Thymus (tissue), 11 donors: ENCODE data around the gene TIMP2. TPM values are rescaled to one million over a fixed set of nuclear protein-coding genes. Genes with fewer than 3 reads are reported as not detected.

ENCODE experiments used
- DNase-seq, 9 donors: peaks; one replicate each; pipeline ENCODE4 v3.0.0-alpha.2; 2013; ENCODE audit warnings: low spot score in 9 of 9, low read depth in 6 of 9, missing footprints in 1 of 9
- H3K27ac ChIP-seq, 2 donors: one replicate each; pipeline ENCODE4 v1.5.1; 2013; ENCODE audit warnings: control low read depth in 1 of 2, low read depth in 1 of 2, low read length in 1 of 2, mild to moderate bottlenecking in 1 of 2, moderate library complexity in 1 of 2
- H3K27me3 ChIP-seq, 2 donors: one replicate each; pipeline ENCODE4 v1.5.1; 2013; ENCODE audit warnings: low read length in 1 of 2; ENCODE audit not compliant: control insufficient read depth in 2 of 2, insufficient read depth in 1 of 2
- H3K36me3 ChIP-seq, 2 donors: one replicate each; pipeline ENCODE4 v1.5.1; 2013; ENCODE audit warnings: low read length in 1 of 2, mild to moderate bottlenecking in 1 of 2, moderate library complexity in 1 of 2; ENCODE audit not compliant: control insufficient read depth in 2 of 2, insufficient read depth in 2 of 2
- H3K4me1 ChIP-seq, 2 donors: one replicate each; pipeline ENCODE4 v1.5.1; 2013; ENCODE audit warnings: low read length in 2 of 2; ENCODE audit not compliant: control insufficient read depth in 2 of 2, insufficient read depth in 2 of 2
- H3K4me3 ChIP-seq, 2 donors: one replicate each; pipeline ENCODE4 v1.5.1; 2013; ENCODE audit warnings: low read length in 2 of 2, control low read depth in 1 of 2, mild to moderate bottlenecking in 1 of 2
- H3K9me3 ChIP-seq, 2 donors: one replicate each; pipeline ENCODE4 v1.5.1; 2013; ENCODE audit warnings: low read length in 1 of 2, mild to moderate bottlenecking in 1 of 2; ENCODE audit not compliant: control insufficient read depth in 2 of 2, insufficient read depth in 1 of 2
- WGBS: extraction: QIAGEN DNeasy Blood & Tissue Kit; methylation state at CpG from one replicate; pipeline ENCODE4 v1.1.7; 2013; 5-methylcytosine and 5-hydroxymethylcytosine counted together
- polyA plus RNA-seq: library from polyadenylated mRNA; stranded (reverse); fragments of 200-250 nt; gene quantifications from one replicate; pipeline ENCODE4 v1.2.3, GENCODE V29; 2013
- total RNA-seq: library from RNA; stranded (reverse); fragments of 120-200 nt; gene quantifications from one replicate; pipeline ENCODE4 v1.2.4, GENCODE V29; 2013
- donor health status: healthy.

The TIMP2 gene
- total and polyA plus RNA-seq, 2 donors, result 23.1 to 27.5 TPM

- peaks cover 68 to 94% of the 10 kb centered on the region in 2 donors for H3K36me3 ChIP-seq
- H3K9me3 ChIP-seq, result no peaks in the 10 kb centered on the region
- H3K27me3 ChIP-seq, result no peaks in the 10 kb centered on the region
- H3K4me3 ChIP-seq, result no peak overlapping the region
- H3K27ac ChIP-seq, result peak overlapping the region in 1 of 2 donors; percentile 21
- peaks cover 12 to 30% of the 10 kb centered on the region in 2 donors for H3K4me1 ChIP-seq
- WGBS, result 94% methylated on average over 5 of the region's 5 CpGs
- DNase-seq, result no peak
These were observed 98.8 kb downstream of the TIMP2 start for GRCh38 chr17:78826421-78826820.

- Histone ChIP-seq H3K9me3 (no peaks in the 10 kb centered on the region), H3K4me3 (no peak overlapping the region), H3K27ac (no peak overlapping the region), H3K4me1 (peaks cover 12 to 34% of the 10 kb centered on the region in 2 donors), H3K36me3 (peaks cover 68 to 94% of the 10 kb centered on the region in 2 donors), H3K27me3 (no peaks in the 10 kb centered on the region)
- no peak for DNase-seq
- WGBS, result 98% methylated on average over 6 of the region's 6 CpGs
These were observed 99.5 kb downstream of the TIMP2 start for GRCh38 chr17:78825696-78826095.

- no peak for DNase-seq
- peaks cover 58 to 94% of the 10 kb centered on the region in 2 donors for H3K36me3 ChIP-seq
- 85% methylated on average over 7 of the region's 7 CpGs for WGBS
- H3K27me3 ChIP-seq, result no peaks in the 10 kb centered on the region
- peak overlapping the region in 1 of 2 donors; percentile 41 for H3K27ac ChIP-seq
- no peaks in the 10 kb centered on the region for H3K9me3 ChIP-seq
- no peak overlapping the region for H3K4me3 ChIP-seq
- peaks cover 15 to 48% of the 10 kb centered on the region in 2 donors for H3K4me1 ChIP-seq
These were observed 100.9 kb downstream of the TIMP2 start for GRCh38 chr17:78824240-78824639.

GRCh38 chr17:78823282-78824046, 101.7 kb downstream of the TIMP2 start:
- Histone ChIP-seq H3K4me1 (peaks cover 22 to 56% of the 10 kb centered on the region in 2 donors), H3K27ac (no peak overlapping the region), H3K9me3 (no peaks in the 10 kb centered on the region), H3K27me3 (no peaks in the 10 kb centered on the region), H3K36me3 (peaks cover 51 to 89% of the 10 kb centered on the region in 2 donors), H3K4me3 (no peak overlapping the region)
- WGBS, result 96% methylated on average over 14 of the region's 14 CpGs
- no peak for DNase-seq

GRCh38 chr17:78822552-78822951, 102.6 kb downstream of the TIMP2 start:
- no peak for DNase-seq
- Histone ChIP-seq H3K9me3 (no peaks in the 10 kb centered on the region), H3K4me1 (peaks cover 31 to 65% of the 10 kb centered on the region in 2 donors), H3K27ac (no peak overlapping the region), H3K27me3 (no peaks in the 10 kb centered on the region), H3K4me3 (no peak overlapping the region), H3K36me3 (peaks cover 53 to 90% of the 10 kb centered on the region in 2 donors)
- 98% methylated on average over 14 of the region's 14 CpGs for WGBS

GRCh38 chr17:78821961-78822360, 103.2 kb downstream of the TIMP2 start:
- Histone ChIP-seq H3K4me1 (peaks cover 37 to 71% of the 10 kb centered on the region in 2 donors), H3K9me3 (no peaks in the 10 kb centered on the region), H3K27me3 (no peaks in the 10 kb centered on the region), H3K27ac (no peak overlapping the region), H3K4me3 (no peak overlapping the region), H3K36me3 (peaks cover 47 to 85% of the 10 kb centered on the region in 2 donors)
- DNase-seq, result no peak
- 97% methylated on average over 8 of the region's 8 CpGs for WGBS

- WGBS, result 97% methylated on average over 13 of the region's 13 CpGs
- no peaks in the 10 kb centered on the region for H3K27me3 ChIP-seq
- no peak overlapping the region for H3K4me3 ChIP-seq
- H3K4me1 ChIP-seq, result peaks cover 40 to 80% of the 10 kb centered on the region in 2 donors
- peaks cover 43 to 74% of the 10 kb centered on the region in 2 donors for H3K36me3 ChIP-seq
- H3K27ac ChIP-seq, result peak overlapping the region in 1 of 2 donors; percentile 95
- DNase-seq, result no peak
- no peaks in the 10 kb centered on the region for H3K9me3 ChIP-seq
These were observed 104.3 kb downstream of the TIMP2 start for GRCh38 chr17:78820841-78821240.

GRCh38 chr17:78819806-78820792, 105.1 kb downstream of the TIMP2 start:
- Histone ChIP-seq H3K4me3 (no peak overlapping the region), H3K4me1 (peaks cover 36 to 73% of the 10 kb centered on the region in 2 donors)
- DNase-seq, result no peak

More at GRCh38 chr17:78819806-78820792, 105.1 kb downstream of the TIMP2 start:
- 94% methylated on average over 18 of the region's 18 CpGs for WGBS
- Histone ChIP-seq H3K27me3 (no peaks in the 10 kb centered on the region), H3K36me3 (peaks cover 39 to 70% of the 10 kb centered on the region in 2 donors), H3K9me3 (no peaks in the 10 kb centered on the region), H3K27ac (peak overlapping the region; percentile 92 to 95)
